AG04449 (cell line): ENCODE measurements around the gene ETV6.

ENCODE experiments used
- CTCF ChIA-PET: fragments of 350-600 bp; formaldehyde crosslinking; extraction: SDS; loops from one replicate; lab custom pipeline; 2021; ENCODE audit warnings: antibody characterized with exemption; lab: Yijun Ruan, JAX
- POLR2A ChIA-PET: fragments of 400-600, 350-600 bp; formaldehyde crosslinking; extraction: SDS; loops from one replicate; lab custom pipeline; 2020; ENCODE audit warnings: antibody characterized with exemption, inconsistent platforms; lab: Yijun Ruan, JAX
- DNase-seq: peaks from one replicate; pipeline ENCODE4 v3.0.0-alpha.2; 2010; ENCODE audit warnings: low read depth, low spot score
- H3K4me3 ChIP-seq: 2 replicates; pipeline ENCODE4 v1.5.1; 2011; ENCODE audit warnings: low read depth, mild to moderate bottlenecking, control low read depth, low read length
- TF ChIP-seq, protein P1 (sequence below): IDR thresholded peaks from one replicate; pipeline ENCODE4 v1.5.1; 2011; ENCODE audit warnings: mild to moderate bottlenecking, moderate library complexity, low read length, control low read depth, inconsistent platforms; ENCODE audit not compliant: insufficient read depth; ENCODE audit errors: missing control alignments

ETV6 gene

DNA sequence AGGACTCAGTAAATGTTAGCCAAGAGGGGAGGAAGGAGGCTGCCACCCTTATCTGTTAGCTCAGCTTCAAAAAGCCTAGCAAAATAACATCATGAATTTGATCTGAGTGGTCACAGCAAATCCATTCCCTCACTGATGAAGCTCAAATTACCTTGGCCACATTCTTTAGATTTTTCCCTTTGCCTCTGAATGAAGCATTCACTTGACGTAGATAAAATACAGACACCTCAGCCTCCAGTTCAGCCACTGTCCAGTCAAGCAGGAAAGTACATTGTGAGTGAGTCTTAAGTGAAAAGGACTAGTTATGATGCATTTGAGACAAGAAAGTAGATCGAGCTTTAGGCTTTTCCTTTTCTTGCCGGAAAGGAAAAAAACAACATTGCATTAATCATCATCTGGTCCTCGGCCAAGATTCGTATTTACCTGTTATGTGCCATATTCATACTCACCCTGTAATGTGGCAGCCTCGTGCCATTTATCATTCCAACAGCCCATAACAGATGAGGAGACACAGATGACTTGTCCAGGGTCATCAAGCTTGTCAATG is 146.5 kb downstream of the ETV6 start:
- POLR2A ChIA-PET = interaction anchor here (1.0 to 1.4 kb wide), 7 partner anchors 16 to 52 kb away, joined by 3 to 8 read pairs (median 4); no protein-coding TSS in a partner anchor
- CTCF ChIA-PET = interaction anchor here (0.8 to 2.4 kb wide), 4 partner anchors 13 to 237 kb away, joined by 3 to 6 read pairs (median 5); no protein-coding TSS in a partner anchor
- peak; percentile 52 for DNase-seq
- TF ChIP-seq, protein P1, sequence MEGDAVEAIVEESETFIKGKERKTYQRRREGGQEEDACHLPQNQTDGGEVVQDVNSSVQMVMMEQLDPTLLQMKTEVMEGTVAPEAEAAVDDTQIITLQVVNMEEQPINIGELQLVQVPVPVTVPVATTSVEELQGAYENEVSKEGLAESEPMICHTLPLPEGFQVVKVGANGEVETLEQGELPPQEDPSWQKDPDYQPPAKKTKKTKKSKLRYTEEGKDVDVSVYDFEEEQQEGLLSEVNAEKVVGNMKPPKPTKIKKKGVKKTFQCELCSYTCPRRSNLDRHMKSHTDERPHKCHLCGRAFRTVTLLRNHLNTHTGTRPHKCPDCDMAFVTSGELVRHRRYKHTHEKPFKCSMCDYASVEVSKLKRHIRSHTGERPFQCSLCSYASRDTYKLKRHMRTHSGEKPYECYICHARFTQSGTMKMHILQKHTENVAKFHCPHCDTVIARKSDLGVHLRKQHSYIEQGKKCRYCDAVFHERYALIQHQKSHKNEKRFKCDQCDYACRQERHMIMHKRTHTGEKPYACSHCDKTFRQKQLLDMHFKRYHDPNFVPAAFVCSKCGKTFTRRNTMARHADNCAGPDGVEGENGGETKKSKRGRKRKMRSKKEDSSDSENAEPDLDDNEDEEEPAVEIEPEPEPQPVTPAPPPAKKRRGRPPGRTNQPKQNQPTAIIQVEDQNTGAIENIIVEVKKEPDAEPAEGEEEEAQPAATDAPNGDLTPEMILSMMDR = no peak
- H3K4me3 ChIP-seq = no peak overlapping the region

DNA sequence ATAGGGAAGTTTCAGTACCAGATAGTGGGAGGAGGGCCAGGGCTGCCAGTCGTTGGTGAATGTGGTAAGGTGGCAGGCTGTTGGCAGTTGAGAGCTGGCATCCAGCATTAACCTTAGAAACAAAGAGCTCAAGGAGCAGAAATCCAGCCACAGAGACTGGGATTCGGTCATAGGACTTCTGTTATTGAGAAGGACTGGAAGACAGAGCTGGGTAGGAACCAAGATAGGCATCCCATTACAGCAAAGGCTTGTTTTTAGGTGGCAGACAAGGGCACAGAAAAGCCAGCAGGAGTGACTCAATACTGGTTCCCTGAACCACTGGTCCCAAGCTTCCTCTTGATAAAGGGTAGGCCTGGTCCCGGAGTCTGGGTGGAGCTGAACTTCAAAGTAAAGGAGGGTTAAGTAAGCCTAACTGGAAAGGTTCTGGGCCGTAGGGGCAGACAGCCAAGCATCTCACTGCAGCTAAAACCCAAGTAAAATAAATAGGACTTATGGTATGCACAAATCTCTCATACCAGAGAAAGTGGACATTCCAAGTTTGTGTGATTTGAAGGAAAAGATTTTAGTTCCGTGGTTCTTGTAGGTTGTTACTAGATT is 147.9 kb downstream of the ETV6 start:
- POLR2A ChIA-PET = interaction anchor here (0.6 to 2.8 kb wide), 5 partner anchors 25 to 1410 kb away, joined by 3 to 20 read pairs (median 3); no protein-coding TSS in a partner anchor
- CTCF ChIA-PET = interaction anchor here (1.0 to 2.4 kb wide), 6 partner anchors 12 to 242 kb away, joined by 3 to 6 read pairs (median 4); no protein-coding TSS in a partner anchor
- peak; percentile 97 for DNase-seq

DNA sequence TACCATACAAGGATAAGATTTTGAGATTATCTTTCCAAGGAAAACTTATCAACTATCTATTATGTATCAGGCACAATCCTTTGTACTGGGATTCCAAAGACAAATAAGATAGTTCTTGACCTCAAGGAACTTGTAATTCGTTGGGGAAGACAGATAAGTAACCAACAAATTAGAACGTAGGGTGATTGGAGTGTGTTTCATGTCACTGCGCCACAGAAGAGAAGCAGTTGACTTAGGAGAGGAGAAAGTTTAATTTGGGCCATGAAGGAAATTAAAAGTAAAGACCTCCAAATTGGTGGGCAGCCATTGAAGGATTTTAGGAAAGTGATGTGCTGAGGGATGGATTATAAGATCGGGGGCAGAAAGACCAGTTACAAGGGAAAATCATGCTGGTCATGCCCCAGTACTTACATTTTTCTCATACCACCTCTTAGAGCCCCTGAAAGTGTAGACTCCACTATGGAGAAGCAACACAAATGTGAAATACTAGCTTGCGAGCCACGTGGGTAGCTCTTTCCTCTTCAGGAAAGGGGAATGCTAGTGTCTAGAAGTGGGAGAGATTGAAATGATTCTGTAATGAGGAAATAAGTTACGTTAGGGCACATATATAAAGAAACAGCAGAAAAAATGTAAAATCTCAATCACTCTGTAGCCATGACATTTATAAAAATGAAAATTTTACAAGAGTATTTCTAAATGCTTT is 148.7 kb downstream of the ETV6 start:
- CTCF ChIA-PET = interaction anchor here (0.7 to 2.4 kb wide), 3 partner anchors 11 to 235 kb away, joined by 3 to 6 read pairs (median 6); no protein-coding TSS in a partner anchor
- no peak for DNase-seq
- no peak overlapping the region for H3K4me3 ChIP-seq
- POLR2A ChIA-PET = interaction anchor here (1.0 to 2.8 kb wide), 5 partner anchors 25 to 148 kb away, joined by 3 to 20 read pairs (median 3); partner anchors contain the start of gene ETV6
- TF ChIP-seq, protein P1 = no peak

More for the DNA sequence above, 147.9 kb downstream of the ETV6 start:
- H3K4me3 ChIP-seq = no peak overlapping the region
- TF ChIP-seq, protein P1 = no peak

DNA sequence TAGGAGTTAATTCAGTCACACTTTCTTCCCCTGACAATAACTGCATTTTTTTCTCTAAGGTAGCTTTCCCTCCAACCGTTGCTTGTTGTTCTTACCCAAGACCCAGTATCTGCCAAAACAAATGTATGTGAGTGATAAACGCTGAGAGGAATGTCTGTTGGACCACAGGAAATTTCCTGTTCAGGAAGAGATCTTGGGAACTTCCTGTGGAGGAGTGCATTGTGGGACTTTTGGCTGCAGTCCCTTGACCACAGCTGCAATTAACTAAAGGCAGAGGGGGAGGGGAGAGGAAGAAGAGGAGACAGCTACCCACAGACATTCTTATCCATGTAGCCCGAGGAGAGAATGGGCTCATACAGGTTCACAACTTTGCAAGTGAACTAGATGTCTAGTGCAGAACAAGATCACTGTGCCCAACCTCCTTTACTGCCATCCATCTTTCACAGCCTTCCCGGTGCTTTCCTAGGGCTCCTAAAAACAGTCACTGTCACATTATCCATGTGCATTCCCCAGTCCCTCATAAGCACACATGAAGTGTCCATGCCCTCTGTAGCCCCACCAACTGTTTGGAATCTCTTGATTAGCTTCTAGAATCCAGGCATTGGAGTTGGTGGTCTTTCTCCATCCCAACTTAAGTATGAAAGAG is 149.5 kb downstream of the ETV6 start:
- TF ChIP-seq, protein P1 = no peak
- POLR2A ChIA-PET = interaction anchor here (0.9 to 2.8 kb wide), 4 partner anchors 34 to 212 kb away, joined by 3 to 20 read pairs (median 4); partner anchors contain the start of gene ETV6
- CTCF ChIA-PET = interaction anchor here (0.7 to 1.2 kb wide), 2 partner anchors 218 to 234 kb away, joined by 3 read pairs; no protein-coding TSS in a partner anchor
- H3K4me3 ChIP-seq = no peak overlapping the region
- DNase-seq = peak; percentile 71

DNA sequence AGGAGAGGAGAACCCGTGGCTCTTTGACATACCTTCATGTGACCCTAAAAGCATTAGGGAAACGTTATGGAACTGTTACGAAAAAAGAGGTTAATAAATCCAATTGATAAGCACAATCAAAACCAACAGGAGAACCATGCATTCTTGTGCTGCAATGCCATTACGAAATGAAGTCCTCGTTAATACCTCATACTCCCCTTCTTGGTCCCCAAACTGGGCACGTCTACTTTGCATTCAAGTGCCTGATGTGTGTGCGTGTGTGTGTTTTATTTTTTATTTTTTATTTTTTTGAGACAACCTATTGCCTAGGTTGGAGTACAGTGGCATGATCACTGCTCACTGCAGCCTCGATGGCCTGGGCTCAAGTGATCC is 150.0 kb downstream of the ETV6 start:
- TF ChIP-seq, protein P1 = no peak
- ChIA-PET CTCF (interaction anchor here (1.2 kb wide), 1 partner anchor 218 kb away, joined by 3 read pairs; no protein-coding TSS in a partner anchor), POLR2A (interaction anchor here (0.9 to 2.8 kb wide), 4 partner anchors 35 to 212 kb away, joined by 3 to 20 read pairs (median 4); partner anchors contain the start of gene ETV6)
- H3K4me3 ChIP-seq = no peak overlapping the region
- no peak for DNase-seq
